Astrocyte of the spinal cord (primary cell): ENCODE data around the gene NPAS2.

Experiments used
- DNase-seq: peaks from one replicate; pipeline ENCODE4 v3.0.0; 2011; ENCODE audit warnings: low read depth, low spot score
- H3K4me3 ChIP-seq: 2 replicates; pipeline ENCODE4 v1.5.1; 2011; ENCODE audit warnings: low read depth, mild to moderate bottlenecking, low read length, moderate library complexity
- in situ Hi-C: cut with HindIII; loops from 2 replicates; pipeline ENCODE4 v1.10.0; 2017; ENCODE audit warnings: low sequenced_read_pairs
- TF ChIP-seq, protein P1 (sequence below): IDR thresholded peaks from 2 replicates; pipeline ENCODE4 v1.5.1; 2012; ENCODE audit warnings: low read depth, mild to moderate bottlenecking, low read length, inconsistent platforms

Gene NPAS2

DNA sequence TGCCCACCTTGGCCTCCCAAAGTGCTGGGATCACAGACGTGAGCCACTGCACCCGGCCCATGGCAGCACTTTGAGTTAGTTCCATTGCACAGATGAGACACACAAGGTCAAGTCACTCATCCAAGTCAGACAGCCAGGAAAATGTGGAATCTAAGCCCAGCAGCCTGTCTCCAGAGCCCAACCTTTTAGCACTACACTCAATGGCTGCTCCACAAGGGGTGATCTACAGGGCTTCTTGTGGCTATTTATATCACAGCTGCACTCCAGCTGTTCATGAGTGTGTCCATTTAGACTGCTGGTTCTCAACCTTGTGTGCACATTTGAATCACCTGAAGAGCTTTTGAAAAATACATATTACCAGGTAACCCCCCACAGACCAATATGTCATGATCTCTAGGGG, 109.2 kb downstream of the NPAS2 start:
- in situ Hi-C loops, result no loop called here
- TF ChIP-seq, protein P1, sequence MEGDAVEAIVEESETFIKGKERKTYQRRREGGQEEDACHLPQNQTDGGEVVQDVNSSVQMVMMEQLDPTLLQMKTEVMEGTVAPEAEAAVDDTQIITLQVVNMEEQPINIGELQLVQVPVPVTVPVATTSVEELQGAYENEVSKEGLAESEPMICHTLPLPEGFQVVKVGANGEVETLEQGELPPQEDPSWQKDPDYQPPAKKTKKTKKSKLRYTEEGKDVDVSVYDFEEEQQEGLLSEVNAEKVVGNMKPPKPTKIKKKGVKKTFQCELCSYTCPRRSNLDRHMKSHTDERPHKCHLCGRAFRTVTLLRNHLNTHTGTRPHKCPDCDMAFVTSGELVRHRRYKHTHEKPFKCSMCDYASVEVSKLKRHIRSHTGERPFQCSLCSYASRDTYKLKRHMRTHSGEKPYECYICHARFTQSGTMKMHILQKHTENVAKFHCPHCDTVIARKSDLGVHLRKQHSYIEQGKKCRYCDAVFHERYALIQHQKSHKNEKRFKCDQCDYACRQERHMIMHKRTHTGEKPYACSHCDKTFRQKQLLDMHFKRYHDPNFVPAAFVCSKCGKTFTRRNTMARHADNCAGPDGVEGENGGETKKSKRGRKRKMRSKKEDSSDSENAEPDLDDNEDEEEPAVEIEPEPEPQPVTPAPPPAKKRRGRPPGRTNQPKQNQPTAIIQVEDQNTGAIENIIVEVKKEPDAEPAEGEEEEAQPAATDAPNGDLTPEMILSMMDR, result no peak
- DNase-seq, result no peak
- H3K4me3 ChIP-seq, result no peak overlapping the region

DNA sequence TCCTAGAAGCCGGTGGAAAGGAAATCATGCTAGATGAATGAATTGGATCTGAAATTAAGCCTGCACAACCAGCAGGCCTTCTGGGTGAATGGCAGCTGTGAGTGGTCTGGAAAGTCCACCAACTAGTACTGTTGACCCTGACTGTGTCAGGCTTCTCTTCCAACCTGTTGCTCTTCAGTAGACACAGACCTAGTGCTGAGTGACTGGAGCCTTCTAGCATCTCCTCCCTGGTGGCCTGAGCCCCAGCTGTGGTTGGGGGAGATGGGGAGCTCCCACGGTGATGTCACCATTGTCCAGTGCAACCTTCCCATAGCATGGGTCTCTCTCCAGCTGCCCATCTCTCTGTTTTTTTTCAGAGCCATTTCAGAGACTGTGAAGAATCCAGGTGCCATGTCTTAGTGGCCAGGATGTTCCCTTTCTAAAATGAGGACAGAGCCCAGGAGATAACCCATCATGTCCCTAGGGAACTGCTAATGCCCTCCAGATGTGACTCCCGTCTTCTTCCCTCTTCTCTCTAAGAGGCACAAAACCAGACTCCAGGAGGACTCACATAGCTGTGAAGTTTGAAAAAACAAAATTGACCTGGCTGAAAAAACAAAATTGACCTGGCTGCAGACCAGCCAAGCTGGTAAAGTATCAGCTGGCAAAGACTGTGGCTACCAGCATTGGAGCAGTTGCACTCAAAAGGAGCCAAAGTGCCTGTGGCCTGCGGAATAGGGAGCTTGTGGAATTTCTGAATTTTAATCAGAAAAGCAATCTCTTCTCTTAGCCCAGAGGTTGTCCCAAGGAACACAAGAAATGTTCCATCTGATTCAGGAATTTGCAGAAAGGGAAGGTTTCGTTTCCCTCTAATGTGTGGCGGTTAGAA, 114.8 kb downstream of the NPAS2 start:
- DNase-seq, result no peak
- no peak overlapping the region for H3K4me3 ChIP-seq
- in situ Hi-C loops, result no loop called here
- TF ChIP-seq, protein P1, result no peak

DNA sequence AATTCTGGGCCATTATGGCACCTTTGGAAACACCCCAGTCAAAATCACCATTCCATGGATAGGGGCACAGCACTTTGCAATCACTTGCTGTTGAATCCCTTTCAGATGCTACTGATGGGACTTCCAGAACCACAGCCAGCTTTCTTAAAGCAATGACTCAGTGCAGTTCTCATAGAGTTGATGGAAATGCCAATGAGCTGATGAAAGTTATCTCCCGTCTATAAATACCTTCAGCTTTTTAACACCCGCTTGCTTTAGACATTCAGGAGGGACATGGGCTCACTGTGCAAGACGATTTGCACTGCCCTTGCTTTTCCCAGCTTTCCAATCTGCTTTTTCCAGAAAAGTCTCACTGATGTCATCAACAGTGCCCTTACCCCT, 115.4 kb downstream of the NPAS2 start:
- H3K4me3 ChIP-seq, result no peak overlapping the region
- in situ Hi-C loops, result no loop called here
- DNase-seq, result peak; percentile 73

DNA sequence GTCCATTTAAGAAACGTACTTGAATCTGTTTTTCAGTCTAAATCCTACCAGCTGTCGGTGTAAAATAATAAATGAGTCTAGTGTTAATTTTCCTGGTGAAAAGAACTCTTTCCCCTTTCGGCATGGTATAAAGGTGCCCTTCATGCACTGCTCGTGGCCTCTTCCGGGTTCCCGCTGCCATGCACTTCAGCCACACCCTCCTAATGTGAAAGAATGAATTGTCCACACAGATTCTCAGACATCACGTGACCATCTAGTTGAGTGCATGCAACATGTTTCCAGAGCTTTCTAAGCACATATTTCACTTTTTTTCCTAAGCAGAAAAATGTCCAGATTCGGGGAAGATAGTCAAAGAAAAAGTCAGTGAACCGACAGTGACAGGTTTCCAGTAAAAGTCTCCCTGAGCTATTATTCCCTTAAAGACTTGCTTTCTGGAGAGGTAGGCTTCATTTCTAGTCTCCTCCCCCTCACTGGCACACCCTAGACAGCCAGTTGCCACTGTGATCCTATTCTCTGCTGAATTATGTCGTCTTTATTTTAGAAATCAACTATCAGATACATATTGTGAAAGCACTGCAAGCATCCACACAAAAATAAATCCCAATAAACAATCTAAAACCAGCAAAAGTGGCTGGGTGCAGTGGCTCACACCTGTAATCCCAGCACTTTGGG, 116.3 kb downstream of the NPAS2 start:
- in situ Hi-C loops, result no loop called here
- TF ChIP-seq, protein P1, result no peak
- H3K4me3 ChIP-seq, result no peak overlapping the region
- DNase-seq, result no peak

More for the DNA sequence above, 115.4 kb downstream of the NPAS2 start:
- TF ChIP-seq, protein P1, result no peak

DNA sequence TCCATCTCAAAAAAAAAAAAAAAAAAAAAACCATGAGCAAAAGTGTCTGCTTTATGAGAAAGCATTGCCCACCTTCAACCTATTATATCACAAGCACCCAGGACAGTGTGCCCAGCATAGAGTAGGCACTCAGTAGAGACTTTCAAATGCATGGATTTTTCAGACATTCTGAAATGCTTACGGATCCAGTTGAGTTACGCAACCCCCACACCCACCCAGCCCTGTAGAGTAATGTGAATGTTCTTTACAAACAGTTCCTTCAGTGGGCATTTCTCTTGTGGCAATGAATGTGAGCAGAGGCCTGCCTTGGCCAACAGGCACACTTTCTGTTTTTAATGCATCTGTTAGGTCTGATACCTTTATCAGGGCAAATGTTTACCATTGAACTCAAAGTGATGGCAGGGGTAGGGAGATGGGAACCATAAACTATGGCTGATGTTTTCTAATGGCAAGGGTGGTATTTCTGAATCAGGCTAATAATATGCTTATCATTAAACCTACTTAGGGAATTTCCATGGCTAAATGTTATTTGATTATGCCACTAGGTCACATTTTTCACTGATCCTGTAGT, 117.1 kb downstream of the NPAS2 start:
- no peak overlapping the region for H3K4me3 ChIP-seq
- TF ChIP-seq, protein P1, result no peak
- no peak for DNase-seq
- in situ Hi-C loops, result no loop called here

DNA sequence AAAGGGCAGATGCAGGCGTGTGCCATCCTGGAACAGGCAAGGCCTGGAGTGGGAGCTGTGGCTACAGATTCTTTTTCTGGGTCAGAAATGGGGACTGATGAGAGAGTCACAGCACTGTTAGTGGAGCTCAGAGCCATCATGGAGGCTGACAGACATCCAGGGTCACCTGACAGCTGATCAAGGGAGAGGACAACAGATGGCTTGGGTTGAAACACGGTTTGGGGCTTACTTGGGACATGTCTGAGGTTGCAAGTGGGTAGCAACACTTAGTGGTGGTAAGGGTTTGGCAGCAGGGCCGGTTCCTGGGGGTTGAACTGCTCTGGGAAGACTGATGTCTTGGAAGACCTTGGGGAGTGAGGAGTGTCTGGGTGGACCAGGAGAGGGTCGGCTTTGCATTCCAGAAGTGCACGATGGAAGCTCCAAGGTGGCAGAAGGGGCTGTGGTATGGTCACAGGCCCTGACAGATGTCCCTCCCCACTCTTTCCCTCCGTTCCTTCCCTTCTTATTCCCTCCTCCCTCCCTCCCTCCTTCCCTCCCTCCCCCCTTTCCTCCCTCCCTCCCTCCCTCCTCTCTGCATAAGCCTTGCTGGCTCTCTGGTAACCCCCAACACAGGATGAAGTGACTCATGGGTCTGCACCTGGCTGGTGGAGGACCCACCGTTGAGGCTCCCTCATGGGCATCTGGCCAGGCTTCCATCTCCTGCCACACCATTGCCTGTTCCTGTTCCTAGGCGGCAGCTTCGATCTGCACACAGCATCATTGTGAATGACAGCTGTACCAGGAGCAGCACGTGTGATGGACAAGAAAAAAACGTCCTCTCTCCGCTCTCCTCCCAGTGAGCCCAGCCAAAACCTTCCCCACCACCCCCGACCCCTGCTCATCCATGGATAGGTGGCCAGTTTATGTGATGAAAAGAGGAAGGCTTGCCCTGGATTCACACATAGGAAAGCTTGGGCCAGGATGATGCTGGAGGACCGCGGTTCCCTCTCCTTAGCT, 118.4 kb downstream of the NPAS2 start:
- DNase-seq, result no peak
- H3K4me3 ChIP-seq, result no peak overlapping the region
- in situ Hi-C loops, result no loop called here
- TF ChIP-seq, protein P1, result no peak
